B cell (primary cell): ENCODE measurements around the gene VSIG2.

ENCODE experiments used
- EZH2 ChIP-seq: IDR thresholded peaks from 2 replicates; pipeline ENCODE4 v1.6.1; 2012; ENCODE audit warnings: borderline replicate concordance, low read depth, mild to moderate bottlenecking, moderate library complexity, low read length; ENCODE audit not compliant: insufficient read depth, poor library complexity, severe bottlenecking
- TF ChIP-seq, protein P1 (sequence below): fragments of 200-600 bp; IDR thresholded peaks from one replicate; pipeline ENCODE4 v1.8.0; 2022; ENCODE audit warnings: antibody characterized with exemption, mild to moderate bottlenecking

DNA sequence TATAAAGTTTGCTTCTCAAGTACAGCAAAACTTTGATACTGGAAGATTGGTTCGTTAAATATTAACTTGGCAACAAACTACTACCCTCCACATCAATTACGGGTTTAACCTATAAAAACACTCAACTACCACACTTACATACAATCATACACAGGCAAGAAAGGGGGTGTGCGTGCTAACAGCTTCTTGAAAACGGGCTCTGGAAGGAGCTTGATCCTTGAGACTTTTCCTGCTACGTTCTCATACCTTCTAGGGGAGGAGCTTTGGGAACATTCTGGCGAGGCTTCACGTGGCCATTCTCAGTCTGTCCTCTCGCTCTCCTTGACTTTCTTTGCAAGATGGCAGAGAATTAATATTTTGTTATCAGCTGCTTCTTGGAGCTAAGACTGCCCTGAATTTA lies 16.9 kb upstream of the VSIG2 start:
- TF ChIP-seq, protein P1, sequence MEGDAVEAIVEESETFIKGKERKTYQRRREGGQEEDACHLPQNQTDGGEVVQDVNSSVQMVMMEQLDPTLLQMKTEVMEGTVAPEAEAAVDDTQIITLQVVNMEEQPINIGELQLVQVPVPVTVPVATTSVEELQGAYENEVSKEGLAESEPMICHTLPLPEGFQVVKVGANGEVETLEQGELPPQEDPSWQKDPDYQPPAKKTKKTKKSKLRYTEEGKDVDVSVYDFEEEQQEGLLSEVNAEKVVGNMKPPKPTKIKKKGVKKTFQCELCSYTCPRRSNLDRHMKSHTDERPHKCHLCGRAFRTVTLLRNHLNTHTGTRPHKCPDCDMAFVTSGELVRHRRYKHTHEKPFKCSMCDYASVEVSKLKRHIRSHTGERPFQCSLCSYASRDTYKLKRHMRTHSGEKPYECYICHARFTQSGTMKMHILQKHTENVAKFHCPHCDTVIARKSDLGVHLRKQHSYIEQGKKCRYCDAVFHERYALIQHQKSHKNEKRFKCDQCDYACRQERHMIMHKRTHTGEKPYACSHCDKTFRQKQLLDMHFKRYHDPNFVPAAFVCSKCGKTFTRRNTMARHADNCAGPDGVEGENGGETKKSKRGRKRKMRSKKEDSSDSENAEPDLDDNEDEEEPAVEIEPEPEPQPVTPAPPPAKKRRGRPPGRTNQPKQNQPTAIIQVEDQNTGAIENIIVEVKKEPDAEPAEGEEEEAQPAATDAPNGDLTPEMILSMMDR = no peak
- no peak for TF ChIP-seq EZH2
